Right lobe of liver (tissue), 6 donors: ENCODE measurements around the gene ARHGAP29. TPM values are rescaled to one million over a fixed set of nuclear protein-coding genes. Genes with fewer than 3 reads are reported as not detected.

Experiments used
- ATAC-seq, 4 donors: fragments of 200-7000 bp; cut with Tn5 transposase; one replicate each; pipeline ENCODE4 v1.9.1; 2020; ENCODE audit warnings: mild to moderate bottlenecking in 4 of 4, moderate library complexity in 4 of 4
- DNase-seq, 3 donors: peaks; one replicate each; pipeline ENCODE4 v3.0.0-alpha.2; 2020
- H3K27ac ChIP-seq, 3 donors: fragments of 200-600 bp; one replicate each; pipeline ENCODE4 v1.8.0; 2022
- H3K27me3 ChIP-seq, 2 donors: fragments of 200-600 bp; one replicate each; pipeline ENCODE4 v1.8.0; 2022
- H3K36me3 ChIP-seq, 4 donors: fragments of 200-600 bp; sonication (generic) in 1 of 4; one replicate each; pipeline versions ENCODE4 v1.5.1 to v1.8.0; 2017 to 2022; ENCODE audit warnings: control low read depth in 1 of 4
- H3K4me1 ChIP-seq, 4 donors: fragments of 200-600 bp; sonication (generic) in 1 of 4; one replicate each; pipeline versions ENCODE4 v1.5.1 to v1.8.0; 2017 to 2022; ENCODE audit warnings: control low read depth in 1 of 4
- H3K4me3 ChIP-seq, 3 donors: fragments of 200-600 bp; one replicate each; pipeline ENCODE4 v1.8.0; 2022
- H3K9me3 ChIP-seq, 4 donors: fragments of 200-600 bp; sonication (generic) in 1 of 4; one replicate each; pipeline versions ENCODE4 v1.5.1 to v1.8.0; 2017 to 2022; ENCODE audit warnings: control low read depth in 1 of 4
- CTCF ChIP-seq, 4 donors: fragments of 200-600 bp in 3 of 4; fragments of 450-650 bp in 1 of 4; IDR thresholded peaks; one replicate each; pipeline versions ENCODE4 v1.5.1 to v1.8.0; 2016 to 2022; ENCODE audit warnings: antibody characterized with exemption in 4 of 4, mild to moderate bottlenecking in 2 of 4
- POLR2A ChIP-seq: fragments of 450-650 bp; IDR thresholded peaks from one replicate; pipeline ENCODE4 v1.6.1; 2017; ENCODE audit warnings: antibody characterized with exemption, mild to moderate bottlenecking
- WGBS: methylation state at CpG from one replicate; pipeline ENCODE4 v1.1.6; 2018; ENCODE audit warnings: low coverage, low lambda C conversion rate; ENCODE audit not compliant: insufficient coverage; ENCODE audit errors: missing lambda C conversion rate; 5-methylcytosine and 5-hydroxymethylcytosine counted together
- intact Hi-C, 2 donors: fragments of 100-400 bp; cut with DNase I; formaldehyde crosslinking; loops; one replicate each; pipeline versions ENCODE4 v1.11.2 to v1.14.1; 2022
- total RNA-seq, 6 experiments: library from RNA; depleted of rRNA in 2 of 6; stranded (reverse); fragments of >200 nt in 2 of 6; fragmentation: NEBNext Ultra II Directional in 3 of 6; extraction: Animal tissue kit (Norgen Biotek cat#: 25700) in 3 of 6; gene quantifications; one replicate each; pipeline versions ENCODE4 v1.1.0 to v1.2.4, GENCODE V29; 2016 to 2023
- donor health status: DM: no; HTN: yes; CAD: no.
- donor health status: DM: no; HTN: no; CAD: no.
- donor health status: DM: no; HTN: no; CAD: no.
- donor health status: DM: no; HTN: yes; CAD: no.
- donor health status: DM: no; HTN: yes; CAD: no.

Gene ARHGAP29
- total RNA-seq, 6 experiments from 2014 or later, result 15.1 to 28.9 (median 21.1) TPM

- intact Hi-C loops, result no loop called here
- DNase-seq (no peak), ATAC-seq (no peak)
- Histone ChIP-seq H3K4me1 (no peaks in the 10 kb centered on the region), H3K36me3 (no peaks in the 10 kb centered on the region), H3K9me3 (no peaks in the 10 kb centered on the region), H3K4me3 (no peak overlapping the region), H3K27ac (no peak overlapping the region), H3K27me3 (no peaks in the 10 kb centered on the region)
- TF ChIP-seq CTCF (IDR thresholded peaks at IDR 0.05) (no peak), POLR2A (no peak)
- 85% methylated on average over 1 of the region's 1 CpG for WGBS
Measured at GRCh38 chr1:94283462-94283861, 46.1 kb upstream of the ARHGAP29 start.

- 75% methylated on average over 5 of the region's 5 CpGs for WGBS
- no peaks in the 10 kb centered on the region for H3K27me3 ChIP-seq
Measured at GRCh38 chr1:94282143-94282711, 44.8 kb upstream of the ARHGAP29 start.

GRCh38 chr1:94281361-94282142, 44.2 kb upstream of the ARHGAP29 start:
- no peak for DNase-seq
- Histone ChIP-seq H3K27ac (no peak overlapping the region), H3K4me3 (no peak overlapping the region), H3K9me3 (no peaks in the 10 kb centered on the region), H3K4me1 (no peaks in the 10 kb centered on the region), H3K27me3 (no peaks in the 10 kb centered on the region), H3K36me3 (no peaks in the 10 kb centered on the region)
- ATAC-seq, result no peak
- intact Hi-C loops, result no loop called here
- WGBS, result 62% methylated on average over 6 of the region's 6 CpGs
- no peak for TF ChIP-seq POLR2A
- no peak for TF ChIP-seq CTCF (IDR thresholded peaks at IDR 0.05)

More at GRCh38 chr1:94282143-94282711, 44.8 kb upstream of the ARHGAP29 start:
- TF ChIP-seq CTCF (IDR thresholded peaks at IDR 0.05), result no peak
- TF ChIP-seq POLR2A, result no peak
- Histone ChIP-seq H3K9me3 (no peaks in the 10 kb centered on the region), H3K4me1 (no peaks in the 10 kb centered on the region), H3K27ac (no peak overlapping the region), H3K36me3 (no peaks in the 10 kb centered on the region), H3K4me3 (no peak overlapping the region)
- no peak for DNase-seq
- no peak for ATAC-seq
- intact Hi-C loops, result no loop called here

GRCh38 chr1:94280541-94280940, 43.2 kb upstream of the ARHGAP29 start:
- intact Hi-C loops, result no loop called here
- WGBS, result 55% methylated on average over 1 of the region's 1 CpG
- Histone ChIP-seq H3K4me3 (no peak overlapping the region), H3K4me1 (no peaks in the 10 kb centered on the region), H3K27me3 (no peaks in the 10 kb centered on the region), H3K36me3 (no peaks in the 10 kb centered on the region), H3K27ac (no peak overlapping the region), H3K9me3 (no peaks in the 10 kb centered on the region)
- DNase-seq (no peak), ATAC-seq (no peak)
- TF ChIP-seq CTCF (IDR thresholded peaks at IDR 0.05) (no peak), POLR2A (no peak)
